Prostate gland (tissue), 2 donors: ENCODE data around the gene OTOP2.

Experiments used
- POLR2A ChIP-seq: fragments of 450-650 bp; IDR thresholded peaks from one replicate; pipeline ENCODE4 v1.6.1; 2016; ENCODE audit warnings: antibody characterized with exemption, mild to moderate bottlenecking
- POLR2AphosphoS5 ChIP-seq: sonication (generic); formaldehyde crosslinking; IDR thresholded peaks from one replicate; pipeline ENCODE4 v1.6.1; 2017; ENCODE audit warnings: antibody characterized with exemption
- TF ChIP-seq, protein P1 (sequence below), 4 experiments: fragments of 200-600 bp in 2 of 4; fragments of 450-650 bp in 2 of 4; sonication (generic) in 2 of 4; IDR thresholded peaks; 1 replicate in 3 of 4; 2 replicates in 1 of 4; pipeline ENCODE4 v1.5.1; 2016 to 2019; ENCODE audit warnings: antibody characterized with exemption in 4 of 4, mild to moderate bottlenecking in 2 of 4, moderate library complexity in 2 of 4

DNA sequence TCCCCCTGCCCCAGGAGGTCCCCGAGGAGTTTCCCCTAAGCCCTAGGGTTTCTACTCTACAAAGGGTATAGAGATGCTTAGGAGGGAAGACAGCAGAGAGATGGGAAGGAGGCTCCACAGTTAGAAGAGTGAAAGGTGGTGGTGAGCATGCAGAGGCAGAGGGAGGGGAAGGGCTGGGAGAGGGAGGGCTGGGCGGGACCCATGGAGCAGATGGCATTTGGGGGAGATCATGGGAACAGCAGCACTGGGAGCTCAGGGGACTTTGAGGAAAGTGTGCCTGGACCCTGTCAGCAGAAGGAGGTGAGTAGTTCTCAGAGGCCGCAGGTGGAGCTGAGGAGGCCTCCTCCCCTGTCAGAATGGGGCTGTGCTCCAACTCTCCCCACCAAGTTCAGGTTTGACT, 11.0 kb downstream of the OTOP2 start:
- TF ChIP-seq, protein P1, sequence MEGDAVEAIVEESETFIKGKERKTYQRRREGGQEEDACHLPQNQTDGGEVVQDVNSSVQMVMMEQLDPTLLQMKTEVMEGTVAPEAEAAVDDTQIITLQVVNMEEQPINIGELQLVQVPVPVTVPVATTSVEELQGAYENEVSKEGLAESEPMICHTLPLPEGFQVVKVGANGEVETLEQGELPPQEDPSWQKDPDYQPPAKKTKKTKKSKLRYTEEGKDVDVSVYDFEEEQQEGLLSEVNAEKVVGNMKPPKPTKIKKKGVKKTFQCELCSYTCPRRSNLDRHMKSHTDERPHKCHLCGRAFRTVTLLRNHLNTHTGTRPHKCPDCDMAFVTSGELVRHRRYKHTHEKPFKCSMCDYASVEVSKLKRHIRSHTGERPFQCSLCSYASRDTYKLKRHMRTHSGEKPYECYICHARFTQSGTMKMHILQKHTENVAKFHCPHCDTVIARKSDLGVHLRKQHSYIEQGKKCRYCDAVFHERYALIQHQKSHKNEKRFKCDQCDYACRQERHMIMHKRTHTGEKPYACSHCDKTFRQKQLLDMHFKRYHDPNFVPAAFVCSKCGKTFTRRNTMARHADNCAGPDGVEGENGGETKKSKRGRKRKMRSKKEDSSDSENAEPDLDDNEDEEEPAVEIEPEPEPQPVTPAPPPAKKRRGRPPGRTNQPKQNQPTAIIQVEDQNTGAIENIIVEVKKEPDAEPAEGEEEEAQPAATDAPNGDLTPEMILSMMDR (IDR thresholded peaks at IDR 0.05) = no peak
- TF ChIP-seq POLR2A = no peak
- no peak for TF ChIP-seq POLR2AphosphoS5
